ENCODE results near the gene TP53.

- TF ChIP-seq CTCF (IDR thresholded peaks at IDR 0.05; ENCODE audit: low read depth, low read length, poor library complexity, severe bottlenecking) (no peak), EZH2phosphoT487 (IDR thresholded peaks at IDR 0.05; ENCODE audit: borderline replicate concordance, low read length) (no peak)
Observed at GRCh38 chr17:7684851-7685532, 2.3 kb downstream of the TP53 start.
